HepG2 (cell line): ENCODE data around the gene ANKRD37. TPM values are rescaled to one million over a fixed set of nuclear protein-coding genes. Genes with fewer than 3 reads are reported as not detected.

Experiments
- CBFB ChIP-seq: sonication (generic); formaldehyde crosslinking; IDR thresholded peaks from 2 replicates; pipeline ENCODE4 v1.4.0; 2020; ENCODE audit warnings: missing genetic modification reagents
- E2F1 ChIP-seq: sonication (generic); formaldehyde crosslinking; IDR thresholded peaks from 2 replicates; pipeline ENCODE4 v1.5.0; 2020; ENCODE audit warnings: missing genetic modification reagents
- EHMT2 ChIP-seq: fragments of 200-600 bp; sonication (generic); IDR thresholded peaks from 2 replicates; pipeline ENCODE4 v1.7.0; 2017; ENCODE audit warnings: antibody characterized with exemption, low read depth, low read length, borderline replicate concordance
- FOXO1 ChIP-seq: sonication (generic); formaldehyde crosslinking; IDR thresholded peaks from 2 replicates; pipeline ENCODE4 v1.4.0; 2020; ENCODE audit warnings: missing genetic modification reagents
- FOXO4 ChIP-seq: sonication (generic); formaldehyde crosslinking; conservative IDR thresholded peaks from 2 replicates; pipeline ENCODE4 v1.8.1; 2023; ENCODE audit warnings: missing genetic modification reagents
- GATAD2A ChIP-seq: IDR thresholded peaks from 2 replicates; pipeline ENCODE4 v1.6.1; 2016
- GPBP1L1 ChIP-seq: sonication (generic); formaldehyde crosslinking; IDR thresholded peaks from 2 replicates; pipeline ENCODE4 v1.5.0; 2020; ENCODE audit warnings: mild to moderate bottlenecking, missing genetic modification reagents
- HOMEZ ChIP-seq: IDR thresholded peaks from 2 replicates; pipeline ENCODE4 v1.6.1; 2016; ENCODE audit warnings: low read depth
- IKZF1 ChIP-seq: fragments of 450-650 bp; IDR thresholded peaks from 2 replicates; pipeline ENCODE4 v1.7.1; 2016
- KDM5A ChIP-seq: fragments of 200-600 bp; sonication (generic); IDR thresholded peaks from 2 replicates; pipeline ENCODE4 v1.7.0; 2018; ENCODE audit warnings: antibody characterized with exemption, mild to moderate bottlenecking, low read length, borderline replicate concordance
- MATR3 ChIP-seq: sonication (generic); formaldehyde crosslinking; IDR thresholded peaks from 2 replicates; pipeline ENCODE4 v1.4.0; 2020; ENCODE audit warnings: missing genetic modification reagents
- NFKBIZ ChIP-seq: IDR thresholded peaks from 2 replicates; pipeline ENCODE4 v1.6.1; 2018; ENCODE audit warnings: missing genetic modification reagents, missing compliant biosample characterization
- NFYC ChIP-seq: IDR thresholded peaks from 2 replicates; pipeline ENCODE4 v1.6.1; 2016; ENCODE audit warnings: missing genetic modification reagents, missing compliant biosample characterization
- PCBP2 ChIP-seq: fragments of 200-400 bp; formaldehyde crosslinking; optimal IDR thresholded peaks from 2 replicates; pipeline ENCODE3; 2018; ENCODE audit warnings: low read length, low read depth; ENCODE audit not compliant: poor library complexity, severe bottlenecking
- RFX1 ChIP-seq: fragments of 450-650 bp; IDR thresholded peaks from 2 replicates; pipeline ENCODE4 v1.6.1; 2017
- SRSF4 ChIP-seq: fragments of 200-400 bp; formaldehyde crosslinking; IDR thresholded peaks from one replicate; pipeline ENCODE4 v1.6.1; 2018; ENCODE audit warnings: mild to moderate bottlenecking, low read depth, low read length, moderate library complexity; ENCODE audit not compliant: poor library complexity, severe bottlenecking
- STAT5B ChIP-seq: sonication (generic); formaldehyde crosslinking; IDR thresholded peaks from 2 replicates; pipeline ENCODE4 v1.4.0; 2020; ENCODE audit warnings: missing genetic modification reagents
- ZIK1 ChIP-seq: sonication (generic); formaldehyde crosslinking; IDR thresholded peaks from 2 replicates; pipeline ENCODE4 v1.5.0; 2020; ENCODE audit warnings: mild to moderate bottlenecking, low read depth, missing genetic modification reagents, borderline replicate concordance
- ZMAT3 ChIP-seq: sonication (generic); formaldehyde crosslinking; conservative IDR thresholded peaks from 2 replicates; pipeline ENCODE4 v1.7.0; 2021; ENCODE audit warnings: missing genetic modification reagents
- ZMAT5 ChIP-seq: sonication (generic); formaldehyde crosslinking; IDR thresholded peaks from 2 replicates; pipeline ENCODE4 v1.5.0; 2020; ENCODE audit warnings: mild to moderate bottlenecking, low read depth, missing genetic modification reagents, borderline replicate concordance
- ZNF138 ChIP-seq: sonication (generic); formaldehyde crosslinking; IDR thresholded peaks from 2 replicates; pipeline ENCODE4 v1.5.0; 2020; ENCODE audit warnings: mild to moderate bottlenecking, low read depth, missing genetic modification reagents
- ZNF570 ChIP-seq: sonication (generic); formaldehyde crosslinking; IDR thresholded peaks from 2 replicates; pipeline ENCODE4 v1.4.0; 2020; ENCODE audit warnings: mild to moderate bottlenecking, missing genetic modification reagents, borderline replicate concordance
- ZNF580 ChIP-seq: IDR thresholded peaks from 2 replicates; pipeline ENCODE4 v1.6.1; 2016; ENCODE audit warnings: low read depth, borderline replicate concordance
- ZNF766 ChIP-seq: sonication (generic); formaldehyde crosslinking; IDR thresholded peaks from 2 replicates; pipeline ENCODE4 v1.5.0; 2020; ENCODE audit warnings: missing genetic modification reagents, borderline replicate concordance
- ZNF777 ChIP-seq: sonication (generic); formaldehyde crosslinking; IDR thresholded peaks from 2 replicates; pipeline ENCODE4 v1.4.0; 2020; ENCODE audit warnings: missing genetic modification reagents
- ZSCAN31 ChIP-seq: sonication (generic); formaldehyde crosslinking; IDR thresholded peaks from 2 replicates; pipeline ENCODE4 v1.5.0; 2020; ENCODE audit warnings: low read depth, mild to moderate bottlenecking, missing genetic modification reagents
- polyA plus RNA-seq, 8 experiments: library from polyadenylated mRNA; depleted of rRNA in 3 of 8; stranded (reverse) in 7 of 8; unstranded in 1 of 8; fragments of >200 nt; fragmentation: Illumina TruSeq in 4 of 8; extraction: Trizol in 4 of 8; gene quantifications; 2 replicates each; pipeline versions ENCODE4 v1.2.1 to v1.2.3, GENCODE V29; 2011 to 2016; ENCODE audit warnings: low read depth in 4 of 8, missing spikeins in 1 of 8, mixed read lengths in 1 of 8; ENCODE audit not compliant: insufficient read depth in 1 of 8
- total RNA-seq, 5 experiments: library from RNA; depleted of rRNA; stranded (reverse); fragments of >200 nt; fragmentation: Illumina TruSeq; extraction: Trizol; gene quantifications; 2 replicates each; pipeline ENCODE4 v1.2.3, GENCODE V29; 2016; ENCODE audit warnings: low read depth in 1 of 5

The ANKRD37 gene
- total and polyA plus RNA-seq, 2 of the 13 experiments (the other 11 are each of a cell fraction or from before 2014, with no cell fraction given), result 2.2 to 51.4 TPM

- TF ChIP-seq GPBP1L1 (CRISPR knock-in tag), result no peak
- TF ChIP-seq ZNF580, result no peak
- peak; percentile 83; the same call in 1 of the 2 replicates for TF ChIP-seq ZMAT3 (CRISPR knock-in tag)
- no peak; the same call in 1 of the 2 replicates for TF ChIP-seq NFKBIZ (CRISPR knock-in tag)
- TF ChIP-seq FOXO4 (CRISPR knock-in tag), result no peak
- no peak for TF ChIP-seq E2F1 (CRISPR knock-in tag)
- TF ChIP-seq ZNF138 (CRISPR knock-in tag), result no peak
- no peak for TF ChIP-seq ZNF766
- no peak for TF ChIP-seq CBFB
- no peak for TF ChIP-seq STAT5B
- peak; percentile 44; the same call in 1 of the 2 replicates for TF ChIP-seq HOMEZ (CRISPR knock-in tag)
- no peak for TF ChIP-seq ZNF570 (CRISPR knock-in tag)
- no peak for TF ChIP-seq KDM5A
- no peak for TF ChIP-seq ZMAT5 (CRISPR knock-in tag)
- 0 out of 2 replicates have a peak, but pooled peaks have one; percentile 4 for TF ChIP-seq GATAD2A
- TF ChIP-seq IKZF1, result no peak
- no peak for TF ChIP-seq FOXO1 (CRISPR knock-in tag)
- TF ChIP-seq EHMT2, result no peak
- TF ChIP-seq SRSF4, result no peak
- TF ChIP-seq MATR3 (CRISPR knock-in tag), result no peak
- no peak for TF ChIP-seq ZNF777 (CRISPR knock-in tag)
- no peak for TF ChIP-seq ZSCAN31
- TF ChIP-seq NFYC (CRISPR knock-in tag), result no peak
- peak; percentile 77 for TF ChIP-seq RFX1
- no peak for TF ChIP-seq ZIK1 (CRISPR knock-in tag)
- no peak for TF ChIP-seq PCBP2
Observed at GRCh38 chr4:185396724-185397385, at the start of gene ANKRD37 (continued).
